GOT3 (cell line): ENCODE measurements around the gene CAPN10.

ENCODE experiments used
- DNase-seq: peaks from one replicate; lab custom pipeline; 2025; ENCODE audit warnings: mixed read lengths; lab: John Stamatoyannopoulos, UW

CAPN10 gene

DNA sequence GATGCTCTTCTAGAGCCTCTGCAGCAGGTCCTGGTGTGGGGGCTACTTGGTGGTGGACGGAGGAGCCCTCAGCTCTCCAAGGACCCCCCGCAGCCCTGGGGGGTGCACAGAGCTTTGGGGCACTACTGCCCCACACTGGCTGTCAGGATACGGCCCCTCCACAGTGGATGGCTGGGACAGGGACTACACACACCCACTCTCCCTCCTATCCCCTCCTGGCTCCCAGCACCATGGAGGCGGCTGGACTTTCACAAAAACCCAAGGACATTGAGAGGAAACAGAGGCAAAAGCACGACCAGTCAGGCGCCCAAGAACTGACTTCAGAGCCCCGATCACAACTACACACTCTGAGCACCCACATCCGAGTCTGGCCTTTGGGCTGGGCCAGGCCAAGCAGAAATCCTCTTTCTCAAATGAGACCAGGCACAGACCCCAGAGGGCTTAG lies 51.4 kb downstream of the CAPN10 start:
- no peak for DNase-seq

DNA sequence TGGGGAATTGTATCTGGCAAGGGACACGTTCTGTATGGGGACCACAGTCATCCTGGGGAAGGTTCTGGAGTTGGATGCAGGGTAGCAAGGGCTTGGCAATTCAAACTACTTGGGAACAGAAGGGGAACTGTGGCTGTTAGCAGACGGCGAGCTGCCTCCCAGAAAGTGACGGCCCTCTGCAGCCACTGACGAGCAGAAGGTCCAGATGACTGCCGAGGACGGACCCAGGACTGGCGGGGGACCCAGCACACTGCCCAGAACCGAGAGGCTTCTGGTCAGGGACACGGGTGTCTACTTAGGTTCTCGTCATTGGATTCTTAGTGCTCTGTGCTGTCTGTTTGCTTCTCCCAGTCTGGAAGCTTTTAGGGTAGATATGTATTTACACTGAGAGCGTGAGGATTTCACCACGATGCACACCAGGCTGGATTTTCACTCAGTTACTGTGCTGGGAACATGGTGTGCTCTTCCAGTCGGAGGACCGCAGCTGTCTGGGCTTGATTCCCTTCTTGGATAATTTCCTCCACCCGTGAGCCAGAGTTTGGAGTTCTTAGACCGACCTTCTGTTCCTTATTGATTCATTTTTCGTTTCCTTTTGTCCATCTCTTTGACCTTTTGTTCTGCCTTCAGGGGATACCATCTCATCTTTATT lies 52.1 kb downstream of the CAPN10 start:
- no peak for DNase-seq

DNA sequence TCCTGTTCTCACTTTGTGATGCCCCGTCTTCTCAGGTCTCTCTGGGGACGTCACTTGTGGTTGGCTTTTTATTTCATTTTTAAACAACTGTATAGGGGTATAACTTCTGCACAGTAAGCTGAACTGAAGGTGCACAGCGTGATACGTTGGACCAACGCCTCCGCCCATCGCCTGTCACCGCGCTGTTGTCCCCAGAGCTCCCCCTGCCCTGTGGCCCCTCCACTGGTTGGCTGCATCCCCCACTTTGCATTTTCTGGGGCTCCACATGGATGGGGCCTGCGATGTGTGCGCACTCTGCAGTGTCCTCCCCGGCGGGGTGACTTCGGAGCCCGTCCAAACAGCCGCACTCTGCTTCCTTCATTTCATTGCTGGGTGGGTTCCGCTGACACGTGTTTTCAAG lies 53.0 kb downstream of the CAPN10 start:
- no peak for DNase-seq

DNA sequence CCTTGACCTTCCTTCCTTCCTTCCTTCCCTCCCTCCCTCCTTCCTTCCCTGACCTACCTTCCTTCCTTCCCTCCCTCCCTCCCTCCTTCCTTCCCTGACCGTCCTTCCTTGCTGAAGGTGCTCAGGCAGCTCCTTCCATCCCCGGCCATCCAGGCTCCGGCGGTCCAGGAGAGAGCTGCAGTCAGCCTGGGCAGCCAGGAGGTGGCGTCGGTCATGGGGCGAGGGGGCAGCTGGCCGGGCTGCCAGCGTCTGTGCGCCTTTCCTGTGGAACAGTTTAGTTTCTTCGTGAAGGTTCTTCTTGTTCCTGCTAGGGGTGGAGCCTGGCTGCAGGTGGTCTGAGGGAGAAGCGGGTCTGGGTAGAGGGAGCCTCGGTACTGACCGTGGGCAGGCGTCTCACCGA lies 54.4 kb downstream of the CAPN10 start:
- DNase-seq = no peak

DNA sequence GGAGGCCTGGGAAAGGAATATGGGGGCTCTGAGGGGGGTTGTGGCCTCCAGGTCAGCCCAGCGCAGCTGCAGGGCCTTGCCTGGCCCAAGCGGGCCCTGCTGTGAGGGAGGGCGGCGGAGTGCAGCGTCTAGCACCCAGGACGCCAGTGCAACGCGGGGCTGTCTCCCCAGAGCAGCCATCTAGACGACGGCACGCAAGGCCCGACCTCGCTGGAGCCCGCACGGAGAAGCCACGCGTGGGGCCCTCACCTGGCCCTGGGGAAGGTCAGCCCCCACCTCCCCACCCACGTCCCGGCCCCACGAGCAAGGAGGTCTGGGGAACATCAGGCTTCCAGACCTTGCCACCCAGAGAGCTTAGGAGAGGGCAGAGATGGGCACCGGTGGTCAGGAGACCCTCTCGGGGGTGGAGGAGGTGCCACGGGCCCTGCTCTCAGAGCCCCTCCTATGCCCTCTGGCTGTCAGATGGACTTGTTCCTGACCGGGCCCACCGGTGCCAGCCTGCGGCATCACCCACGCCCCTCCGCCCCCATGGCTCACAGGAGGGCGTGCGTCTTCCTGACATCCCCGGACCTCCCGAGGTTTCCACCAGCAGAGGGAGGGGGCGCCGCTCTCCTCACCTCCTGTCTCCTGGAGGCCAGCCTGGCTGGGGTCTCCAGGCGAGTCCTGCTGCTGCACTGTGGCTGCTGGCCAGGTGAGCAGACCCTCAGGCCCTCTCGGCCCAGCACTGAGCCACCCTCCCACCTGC lies 55.7 kb downstream of the CAPN10 start:
- DNase-seq = no peak

DNA sequence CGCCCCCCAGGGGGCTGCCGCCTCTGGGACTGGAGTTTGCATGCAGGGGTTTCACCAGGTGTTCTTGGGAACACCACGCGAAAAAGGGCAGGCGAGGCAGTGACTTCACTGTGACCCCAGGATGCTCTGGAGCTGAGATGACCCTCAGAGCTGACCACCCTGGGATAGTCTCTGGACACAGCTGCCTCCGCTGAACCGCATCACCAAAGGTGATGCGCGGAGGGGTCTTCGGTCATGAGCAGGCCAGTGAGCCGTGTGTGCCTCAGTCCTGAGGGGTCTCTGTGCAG lies 56.2 kb downstream of the CAPN10 start:
- DNase-seq = no peak

DNA sequence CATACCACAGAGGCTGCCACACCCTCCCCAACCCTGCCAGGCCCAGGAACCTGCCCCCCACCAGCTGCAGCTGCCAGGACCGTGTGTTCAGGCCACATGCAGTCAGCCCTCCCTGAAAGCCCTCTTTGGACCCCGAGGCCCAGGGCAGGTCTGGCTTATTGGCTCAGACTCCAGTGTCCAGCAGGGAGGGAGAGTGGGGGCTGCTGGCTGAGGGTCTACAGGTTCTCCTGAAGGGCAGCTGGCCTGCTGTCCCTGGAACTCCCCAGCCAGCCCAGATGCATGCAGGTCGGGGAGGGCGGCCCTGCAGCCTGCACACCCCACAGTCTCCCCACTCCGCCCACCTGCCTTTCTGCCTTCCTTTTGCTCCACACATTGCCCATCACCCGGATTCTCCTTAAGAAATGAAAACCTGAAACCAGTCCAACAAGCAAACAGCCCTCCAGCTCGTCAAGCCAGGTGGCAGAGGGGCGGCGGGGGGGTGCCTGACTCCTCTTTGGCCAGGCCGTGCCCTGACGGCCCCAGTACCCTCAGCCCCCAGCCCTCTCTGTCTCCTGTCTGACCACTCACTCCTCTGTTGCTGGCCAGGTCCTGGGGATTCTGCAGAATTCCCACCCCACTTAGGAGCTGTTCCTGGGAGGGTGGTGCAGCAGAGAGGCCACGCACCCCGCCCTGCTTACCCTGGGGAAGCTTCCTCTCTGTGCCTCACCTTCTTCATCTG lies 56.7 kb downstream of the CAPN10 start:
- no peak for DNase-seq

DNA sequence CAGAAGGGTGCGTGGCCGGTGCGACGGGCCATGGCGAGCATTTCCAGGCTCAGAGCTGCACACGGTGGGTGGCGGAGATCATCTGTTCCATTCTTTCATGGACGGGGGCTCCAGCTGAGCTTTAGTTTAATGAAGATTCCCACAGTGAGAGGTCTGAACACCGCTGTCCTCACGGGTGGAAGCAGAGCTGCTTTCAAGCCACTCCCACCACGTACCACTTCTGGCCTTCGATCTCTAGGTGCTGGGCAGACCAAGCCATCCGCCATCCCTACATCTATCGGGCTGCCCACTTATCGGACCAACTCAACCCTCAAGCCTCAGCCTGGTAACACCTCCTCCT lies 57.2 kb downstream of the CAPN10 start:
- DNase-seq = no peak

DNA sequence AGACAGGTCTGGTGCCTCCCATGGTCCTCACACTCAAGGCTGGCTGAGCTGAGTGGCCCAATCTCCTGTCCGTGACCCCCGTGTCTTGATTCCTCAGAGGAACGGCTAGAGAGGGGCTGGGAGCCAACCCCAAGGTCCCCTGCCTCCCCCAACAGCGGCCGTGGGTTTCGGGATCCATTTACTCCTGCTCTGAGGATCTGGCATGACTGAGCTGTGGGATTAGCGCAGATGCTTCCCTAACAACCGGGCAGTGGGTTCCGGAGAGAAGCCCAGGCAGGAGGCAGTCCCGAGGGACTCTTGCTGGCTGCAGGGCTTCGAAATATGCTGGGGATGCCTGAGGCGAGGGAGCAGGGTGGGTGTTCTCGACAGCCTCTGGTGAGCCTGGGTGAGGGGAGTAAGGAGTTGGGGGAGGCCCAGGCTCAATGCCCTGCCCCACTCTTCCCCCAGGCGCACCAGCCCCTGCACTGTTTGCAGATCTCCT lies 57.7 kb downstream of the CAPN10 start:
- DNase-seq = no peak

DNA sequence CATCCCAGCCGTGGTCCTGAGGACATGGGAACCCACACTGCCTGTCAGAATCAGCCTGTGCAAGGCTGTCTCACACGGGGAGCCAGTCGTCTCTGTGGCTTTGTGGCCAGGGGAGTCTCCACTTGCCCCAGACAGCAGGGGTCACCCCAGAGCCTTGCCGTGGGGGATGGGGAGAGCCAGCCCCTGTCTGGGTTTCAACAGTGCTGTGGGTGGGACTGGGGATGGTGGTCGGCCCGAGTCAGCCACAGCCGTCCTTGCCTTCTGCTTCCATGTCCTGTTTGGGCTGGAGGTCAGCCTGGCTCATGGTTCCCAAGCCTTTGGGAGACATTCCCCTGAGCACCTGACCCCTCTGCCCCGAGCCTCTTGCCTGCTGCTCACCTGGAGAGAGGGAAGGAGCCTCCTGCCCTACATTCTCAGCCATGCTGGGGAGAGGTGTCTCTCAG lies 58.3 kb downstream of the CAPN10 start:
- no peak for DNase-seq

DNA sequence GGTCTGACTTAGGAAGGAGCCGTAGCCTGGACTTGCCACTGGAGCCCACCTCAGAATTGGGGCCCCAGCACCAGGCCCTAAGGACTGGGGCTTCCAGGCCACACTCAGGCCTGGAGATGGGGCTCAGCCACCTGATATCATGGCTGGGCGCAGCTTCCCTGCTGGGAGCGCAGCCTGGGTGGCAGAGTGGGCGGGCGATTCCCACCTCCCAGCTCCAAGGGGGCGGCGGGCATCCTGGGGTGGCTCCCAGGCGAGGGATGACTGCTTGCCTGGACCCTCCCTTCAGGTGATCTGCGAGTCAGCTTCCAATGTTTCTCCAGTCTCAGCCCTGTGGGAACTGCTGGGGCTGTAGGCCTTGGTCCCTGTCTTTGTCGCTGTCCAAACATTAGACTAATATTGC lies 58.8 kb downstream of the CAPN10 start:
- no peak for DNase-seq

DNA sequence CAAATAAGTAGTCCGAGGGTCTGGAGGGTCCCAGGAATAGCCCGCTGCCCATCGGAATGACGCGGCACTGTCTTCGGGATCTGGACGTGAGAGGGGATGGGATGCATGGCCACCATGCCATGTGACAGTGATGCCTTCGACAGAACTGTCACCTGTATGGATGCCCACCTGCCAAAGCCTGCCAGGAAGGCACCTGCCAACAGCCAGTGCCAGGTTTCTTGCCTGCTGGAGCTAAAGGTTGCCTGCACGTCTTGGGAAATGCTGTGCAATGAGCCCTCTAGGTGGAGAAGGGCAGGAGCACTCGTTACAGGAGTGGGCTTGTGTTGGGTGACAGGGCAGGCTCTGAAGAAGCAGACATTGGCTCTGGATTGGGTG lies 59.3 kb downstream of the CAPN10 start:
- DNase-seq = no peak

DNA sequence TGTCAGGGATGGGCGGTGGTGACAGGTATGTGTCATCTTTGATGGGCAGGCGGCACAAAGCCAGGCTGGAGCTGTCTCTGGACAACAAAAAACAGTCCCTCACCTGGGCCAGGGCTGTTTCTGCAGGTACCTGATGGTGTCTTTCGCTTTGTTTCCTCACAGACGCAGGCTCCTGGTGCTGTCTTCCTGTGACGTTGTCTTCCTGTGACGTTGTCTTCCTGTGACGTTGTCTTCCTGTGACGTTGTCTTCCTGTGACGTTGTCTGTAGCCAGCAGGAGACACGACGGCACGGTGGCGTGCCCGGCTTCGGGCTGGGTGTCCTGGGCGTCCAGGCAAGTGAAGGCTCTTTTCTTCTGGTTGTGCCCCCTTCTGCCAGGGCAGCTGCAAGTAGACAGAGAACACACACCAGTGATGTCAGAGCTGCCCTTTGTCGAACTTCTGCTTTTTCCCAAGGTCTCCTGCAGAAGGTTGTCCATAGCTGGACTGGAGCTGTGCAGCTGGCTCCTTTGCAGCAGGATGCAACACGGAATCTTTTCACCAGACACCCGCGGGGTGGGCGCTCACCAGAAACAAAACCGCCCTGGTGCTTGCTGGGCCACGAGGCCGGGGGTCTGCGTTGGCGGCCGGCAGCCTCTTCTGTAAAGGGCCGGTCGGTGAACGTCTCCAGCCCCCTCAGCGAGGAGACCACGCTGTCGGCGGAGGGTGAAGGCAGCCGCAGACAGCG lies 59.8 kb downstream of the CAPN10 start:
- DNase-seq = no peak

DNA sequence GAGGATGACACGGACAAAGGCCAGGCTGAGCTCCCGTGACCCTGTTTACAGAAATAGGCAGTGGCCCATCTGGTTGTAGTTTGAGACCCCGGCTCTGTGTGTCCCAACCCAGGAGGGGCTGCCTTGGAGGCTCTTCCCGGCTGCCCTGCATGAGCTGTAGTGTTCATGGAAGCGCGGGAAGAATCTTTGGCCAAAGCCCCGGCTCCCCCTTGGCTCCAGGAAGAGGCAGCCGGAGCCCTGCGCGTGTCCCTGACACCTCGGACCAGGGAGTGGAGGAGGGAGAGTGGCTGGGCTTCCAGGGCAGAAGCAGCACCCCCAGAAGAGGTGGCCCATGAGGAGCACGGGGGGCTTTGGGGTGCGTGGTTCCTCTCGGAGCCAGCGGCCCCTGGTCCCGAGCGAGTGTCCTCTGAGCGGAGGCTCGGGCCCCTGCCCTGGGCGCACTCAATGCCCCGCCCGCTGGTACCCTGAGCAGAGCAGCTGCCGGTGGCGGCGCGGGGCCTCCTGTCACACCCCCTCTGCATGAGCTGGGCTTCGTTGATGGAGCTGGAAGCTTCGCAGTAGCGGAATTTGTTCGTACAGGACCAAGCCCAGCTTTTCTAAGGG lies 60.5 kb downstream of the CAPN10 start:
- DNase-seq = no peak

DNA sequence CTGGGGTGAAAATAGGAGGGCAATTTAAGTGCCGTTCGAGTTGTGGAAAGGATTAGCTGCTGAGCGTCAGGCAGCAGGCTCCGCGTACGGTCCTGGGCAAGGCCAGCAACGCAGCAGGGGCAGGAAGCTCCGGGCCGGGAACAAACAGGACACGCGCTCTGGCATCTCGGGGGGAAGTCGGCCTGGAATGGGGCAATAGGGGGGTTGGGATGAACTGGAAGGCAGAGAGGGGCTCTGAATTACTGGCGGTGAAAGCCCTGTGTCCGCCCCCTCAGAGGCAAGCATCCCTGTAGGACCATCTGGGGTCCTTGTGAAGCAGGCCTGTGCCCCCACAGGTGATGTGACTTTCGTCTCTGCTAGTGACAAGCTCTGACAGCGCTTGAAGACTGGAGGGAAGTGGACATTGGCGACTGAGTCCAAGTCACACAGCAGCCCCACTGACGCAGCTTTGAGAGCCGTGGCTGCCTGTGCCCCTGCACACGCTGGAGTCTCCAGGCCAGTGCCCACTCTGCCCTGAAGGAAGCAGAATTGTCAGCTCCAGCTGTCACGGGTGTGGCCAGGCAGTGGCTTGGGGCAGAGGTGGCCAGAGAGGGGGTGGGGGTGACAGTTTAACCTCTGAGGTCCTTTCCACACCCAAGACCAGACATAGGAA lies 61.1 kb downstream of the CAPN10 start:
- no peak for DNase-seq

DNA sequence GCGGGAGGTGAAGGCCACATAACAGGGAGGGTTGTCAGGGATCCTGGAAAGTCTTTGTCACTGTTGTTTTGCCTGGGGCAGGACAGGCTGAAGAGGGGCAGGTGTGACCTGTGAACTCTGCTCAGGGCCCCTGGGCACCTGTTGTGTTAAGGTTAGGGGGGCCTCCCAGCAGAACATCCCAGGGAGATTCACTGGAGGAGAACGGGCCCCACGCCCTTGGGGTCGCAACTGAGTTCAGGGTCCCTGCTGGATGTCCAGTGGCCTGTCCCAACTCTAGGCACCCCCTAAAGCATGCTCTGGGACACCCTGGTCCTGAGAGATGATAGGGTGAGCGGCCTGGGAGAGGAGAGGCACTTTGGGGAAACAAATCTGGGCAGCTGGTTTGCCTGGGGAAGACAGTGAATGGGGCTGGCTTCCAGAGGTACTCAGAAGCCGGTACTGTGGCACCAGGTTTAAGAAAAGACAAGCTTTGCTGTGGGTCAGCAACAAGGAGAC lies 61.7 kb downstream of the CAPN10 start:
- DNase-seq = no peak
